GM23338 (cell line): ENCODE results near the gene TLNRD1.

Experiments
- CREB1 ChIP-seq: fragments of 250-450 bp; sonication (Bioruptor Pico); IDR thresholded peaks from 2 replicates; pipeline ENCODE4 v1.5.0; 2020; ENCODE audit warnings: low read depth, mild to moderate bottlenecking, moderate library complexity
- EZH2 ChIP-seq: fragments of 200-600 bp; sonication (generic); IDR thresholded peaks from one replicate; pipeline ENCODE4 v1.8.0; 2017; ENCODE audit warnings: antibody characterized with exemption, mild to moderate bottlenecking, low read depth; ENCODE audit not compliant: unreplicated experiment
- EZH2phosphoT487 ChIP-seq: fragments of 200-600 bp; sonication (generic); IDR thresholded peaks from one replicate; pipeline ENCODE4 v1.8.1; 2018; ENCODE audit warnings: antibody characterized with exemption; ENCODE audit not compliant: unreplicated experiment
- JUNB ChIP-seq: IDR thresholded peaks from one replicate; pipeline ENCODE4 v1.6.1; 2016; ENCODE audit warnings: antibody characterized with exemption; ENCODE audit not compliant: unreplicated experiment
- NANOG ChIP-seq: IDR thresholded peaks from 2 replicates; pipeline ENCODE4 v1.6.1; 2016; ENCODE audit warnings: antibody characterized with exemption, borderline replicate concordance
- POLR2AphosphoS5 ChIP-seq: IDR thresholded peaks from 2 replicates; pipeline ENCODE4 v1.6.1; 2016; ENCODE audit warnings: antibody characterized with exemption, low read depth
- STAT1 ChIP-seq: IDR thresholded peaks from one replicate; pipeline ENCODE4 v1.6.1; 2016; ENCODE audit warnings: antibody characterized with exemption; ENCODE audit not compliant: unreplicated experiment
- ZNF114 ChIP-seq: fragments of 250-450 bp; sonication (Bioruptor Pico); IDR thresholded peaks from 2 replicates; pipeline ENCODE4 v1.5.0; 2020; ENCODE audit warnings: mild to moderate bottlenecking, moderate library complexity
- ZNF331 ChIP-seq: fragments of 250-450 bp; sonication (Bioruptor Pico); IDR thresholded peaks from 2 replicates; pipeline ENCODE4 v1.5.0; 2020; ENCODE audit warnings: low read depth, mild to moderate bottlenecking, moderate library complexity
- TF ChIP-seq, protein P1 (sequence below), 2 experiments: fragments of 200-600 bp in 1 of 2; sonication (generic) in 1 of 2; conservative IDR thresholded peaks; 2 replicates each; pipeline versions ENCODE4 v1.5.1 to v1.6.1; 2016 to 2017; ENCODE audit warnings: antibody characterized with exemption in 2 of 2, low read depth in 2 of 2, mild to moderate bottlenecking in 2 of 2, moderate library complexity in 1 of 2
- TF ChIP-seq, protein P2 (sequence below): IDR thresholded peaks from one replicate; pipeline ENCODE4 v1.6.1; 2018; ENCODE audit warnings: antibody characterized with exemption; ENCODE audit not compliant: unreplicated experiment
- TF ChIP-seq, protein P3 (sequence below): IDR thresholded peaks from 2 replicates; pipeline ENCODE4 v1.6.1; 2016; ENCODE audit warnings: antibody characterized with exemption
- TF ChIP-seq, protein P4 (sequence below): fragments of 250-450 bp; sonication (Bioruptor Pico); IDR thresholded peaks from 2 replicates; pipeline ENCODE4 v1.5.0; 2020; ENCODE audit warnings: mild to moderate bottlenecking, moderate library complexity

DNA sequence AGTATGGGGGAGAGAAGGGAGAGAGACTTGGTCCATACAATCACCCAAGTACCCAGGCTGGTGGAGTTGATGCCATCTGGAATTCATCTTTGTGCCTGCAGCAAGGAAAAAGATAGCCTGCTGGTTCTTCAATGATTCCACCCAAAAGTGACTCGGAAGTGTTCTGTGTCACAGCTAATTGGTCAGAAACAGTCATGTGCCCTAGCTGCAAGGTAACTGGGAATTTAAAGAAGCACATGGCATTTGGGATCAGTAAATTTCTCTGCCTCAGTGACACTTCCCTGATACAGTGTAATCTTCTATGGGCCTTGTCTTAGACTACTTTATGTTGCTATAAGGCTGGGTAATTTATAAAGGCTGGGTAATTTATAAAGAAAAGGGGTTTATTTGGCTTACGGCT, 17.5 kb downstream of the TLNRD1 start:
- TF ChIP-seq, protein P1, sequence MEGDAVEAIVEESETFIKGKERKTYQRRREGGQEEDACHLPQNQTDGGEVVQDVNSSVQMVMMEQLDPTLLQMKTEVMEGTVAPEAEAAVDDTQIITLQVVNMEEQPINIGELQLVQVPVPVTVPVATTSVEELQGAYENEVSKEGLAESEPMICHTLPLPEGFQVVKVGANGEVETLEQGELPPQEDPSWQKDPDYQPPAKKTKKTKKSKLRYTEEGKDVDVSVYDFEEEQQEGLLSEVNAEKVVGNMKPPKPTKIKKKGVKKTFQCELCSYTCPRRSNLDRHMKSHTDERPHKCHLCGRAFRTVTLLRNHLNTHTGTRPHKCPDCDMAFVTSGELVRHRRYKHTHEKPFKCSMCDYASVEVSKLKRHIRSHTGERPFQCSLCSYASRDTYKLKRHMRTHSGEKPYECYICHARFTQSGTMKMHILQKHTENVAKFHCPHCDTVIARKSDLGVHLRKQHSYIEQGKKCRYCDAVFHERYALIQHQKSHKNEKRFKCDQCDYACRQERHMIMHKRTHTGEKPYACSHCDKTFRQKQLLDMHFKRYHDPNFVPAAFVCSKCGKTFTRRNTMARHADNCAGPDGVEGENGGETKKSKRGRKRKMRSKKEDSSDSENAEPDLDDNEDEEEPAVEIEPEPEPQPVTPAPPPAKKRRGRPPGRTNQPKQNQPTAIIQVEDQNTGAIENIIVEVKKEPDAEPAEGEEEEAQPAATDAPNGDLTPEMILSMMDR (conservative IDR thresholded peaks at IDR 0.05; ENCODE audit: low read depth in 2 of 2) = no peak
- TF ChIP-seq, protein P2, sequence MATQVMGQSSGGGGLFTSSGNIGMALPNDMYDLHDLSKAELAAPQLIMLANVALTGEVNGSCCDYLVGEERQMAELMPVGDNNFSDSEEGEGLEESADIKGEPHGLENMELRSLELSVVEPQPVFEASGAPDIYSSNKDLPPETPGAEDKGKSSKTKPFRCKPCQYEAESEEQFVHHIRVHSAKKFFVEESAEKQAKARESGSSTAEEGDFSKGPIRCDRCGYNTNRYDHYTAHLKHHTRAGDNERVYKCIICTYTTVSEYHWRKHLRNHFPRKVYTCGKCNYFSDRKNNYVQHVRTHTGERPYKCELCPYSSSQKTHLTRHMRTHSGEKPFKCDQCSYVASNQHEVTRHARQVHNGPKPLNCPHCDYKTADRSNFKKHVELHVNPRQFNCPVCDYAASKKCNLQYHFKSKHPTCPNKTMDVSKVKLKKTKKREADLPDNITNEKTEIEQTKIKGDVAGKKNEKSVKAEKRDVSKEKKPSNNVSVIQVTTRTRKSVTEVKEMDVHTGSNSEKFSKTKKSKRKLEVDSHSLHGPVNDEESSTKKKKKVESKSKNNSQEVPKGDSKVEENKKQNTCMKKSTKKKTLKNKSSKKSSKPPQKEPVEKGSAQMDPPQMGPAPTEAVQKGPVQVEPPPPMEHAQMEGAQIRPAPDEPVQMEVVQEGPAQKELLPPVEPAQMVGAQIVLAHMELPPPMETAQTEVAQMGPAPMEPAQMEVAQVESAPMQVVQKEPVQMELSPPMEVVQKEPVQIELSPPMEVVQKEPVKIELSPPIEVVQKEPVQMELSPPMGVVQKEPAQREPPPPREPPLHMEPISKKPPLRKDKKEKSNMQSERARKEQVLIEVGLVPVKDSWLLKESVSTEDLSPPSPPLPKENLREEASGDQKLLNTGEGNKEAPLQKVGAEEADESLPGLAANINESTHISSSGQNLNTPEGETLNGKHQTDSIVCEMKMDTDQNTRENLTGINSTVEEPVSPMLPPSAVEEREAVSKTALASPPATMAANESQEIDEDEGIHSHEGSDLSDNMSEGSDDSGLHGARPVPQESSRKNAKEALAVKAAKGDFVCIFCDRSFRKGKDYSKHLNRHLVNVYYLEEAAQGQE = no peak
- no peak for TF ChIP-seq EZH2
- no peak for TF ChIP-seq POLR2AphosphoS5
- TF ChIP-seq EZH2phosphoT487 = no peak
- TF ChIP-seq ZNF331 (CRISPR knock-in tag) = no peak
- no peak for TF ChIP-seq CREB1 (CRISPR knock-in tag)
- TF ChIP-seq JUNB = no peak
- TF ChIP-seq, protein P3, sequence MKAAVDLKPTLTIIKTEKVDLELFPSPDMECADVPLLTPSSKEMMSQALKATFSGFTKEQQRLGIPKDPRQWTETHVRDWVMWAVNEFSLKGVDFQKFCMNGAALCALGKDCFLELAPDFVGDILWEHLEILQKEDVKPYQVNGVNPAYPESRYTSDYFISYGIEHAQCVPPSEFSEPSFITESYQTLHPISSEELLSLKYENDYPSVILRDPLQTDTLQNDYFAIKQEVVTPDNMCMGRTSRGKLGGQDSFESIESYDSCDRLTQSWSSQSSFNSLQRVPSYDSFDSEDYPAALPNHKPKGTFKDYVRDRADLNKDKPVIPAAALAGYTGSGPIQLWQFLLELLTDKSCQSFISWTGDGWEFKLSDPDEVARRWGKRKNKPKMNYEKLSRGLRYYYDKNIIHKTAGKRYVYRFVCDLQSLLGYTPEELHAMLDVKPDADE = no peak
- TF ChIP-seq NANOG = no peak
- TF ChIP-seq STAT1 = no peak
- TF ChIP-seq, protein P4, sequence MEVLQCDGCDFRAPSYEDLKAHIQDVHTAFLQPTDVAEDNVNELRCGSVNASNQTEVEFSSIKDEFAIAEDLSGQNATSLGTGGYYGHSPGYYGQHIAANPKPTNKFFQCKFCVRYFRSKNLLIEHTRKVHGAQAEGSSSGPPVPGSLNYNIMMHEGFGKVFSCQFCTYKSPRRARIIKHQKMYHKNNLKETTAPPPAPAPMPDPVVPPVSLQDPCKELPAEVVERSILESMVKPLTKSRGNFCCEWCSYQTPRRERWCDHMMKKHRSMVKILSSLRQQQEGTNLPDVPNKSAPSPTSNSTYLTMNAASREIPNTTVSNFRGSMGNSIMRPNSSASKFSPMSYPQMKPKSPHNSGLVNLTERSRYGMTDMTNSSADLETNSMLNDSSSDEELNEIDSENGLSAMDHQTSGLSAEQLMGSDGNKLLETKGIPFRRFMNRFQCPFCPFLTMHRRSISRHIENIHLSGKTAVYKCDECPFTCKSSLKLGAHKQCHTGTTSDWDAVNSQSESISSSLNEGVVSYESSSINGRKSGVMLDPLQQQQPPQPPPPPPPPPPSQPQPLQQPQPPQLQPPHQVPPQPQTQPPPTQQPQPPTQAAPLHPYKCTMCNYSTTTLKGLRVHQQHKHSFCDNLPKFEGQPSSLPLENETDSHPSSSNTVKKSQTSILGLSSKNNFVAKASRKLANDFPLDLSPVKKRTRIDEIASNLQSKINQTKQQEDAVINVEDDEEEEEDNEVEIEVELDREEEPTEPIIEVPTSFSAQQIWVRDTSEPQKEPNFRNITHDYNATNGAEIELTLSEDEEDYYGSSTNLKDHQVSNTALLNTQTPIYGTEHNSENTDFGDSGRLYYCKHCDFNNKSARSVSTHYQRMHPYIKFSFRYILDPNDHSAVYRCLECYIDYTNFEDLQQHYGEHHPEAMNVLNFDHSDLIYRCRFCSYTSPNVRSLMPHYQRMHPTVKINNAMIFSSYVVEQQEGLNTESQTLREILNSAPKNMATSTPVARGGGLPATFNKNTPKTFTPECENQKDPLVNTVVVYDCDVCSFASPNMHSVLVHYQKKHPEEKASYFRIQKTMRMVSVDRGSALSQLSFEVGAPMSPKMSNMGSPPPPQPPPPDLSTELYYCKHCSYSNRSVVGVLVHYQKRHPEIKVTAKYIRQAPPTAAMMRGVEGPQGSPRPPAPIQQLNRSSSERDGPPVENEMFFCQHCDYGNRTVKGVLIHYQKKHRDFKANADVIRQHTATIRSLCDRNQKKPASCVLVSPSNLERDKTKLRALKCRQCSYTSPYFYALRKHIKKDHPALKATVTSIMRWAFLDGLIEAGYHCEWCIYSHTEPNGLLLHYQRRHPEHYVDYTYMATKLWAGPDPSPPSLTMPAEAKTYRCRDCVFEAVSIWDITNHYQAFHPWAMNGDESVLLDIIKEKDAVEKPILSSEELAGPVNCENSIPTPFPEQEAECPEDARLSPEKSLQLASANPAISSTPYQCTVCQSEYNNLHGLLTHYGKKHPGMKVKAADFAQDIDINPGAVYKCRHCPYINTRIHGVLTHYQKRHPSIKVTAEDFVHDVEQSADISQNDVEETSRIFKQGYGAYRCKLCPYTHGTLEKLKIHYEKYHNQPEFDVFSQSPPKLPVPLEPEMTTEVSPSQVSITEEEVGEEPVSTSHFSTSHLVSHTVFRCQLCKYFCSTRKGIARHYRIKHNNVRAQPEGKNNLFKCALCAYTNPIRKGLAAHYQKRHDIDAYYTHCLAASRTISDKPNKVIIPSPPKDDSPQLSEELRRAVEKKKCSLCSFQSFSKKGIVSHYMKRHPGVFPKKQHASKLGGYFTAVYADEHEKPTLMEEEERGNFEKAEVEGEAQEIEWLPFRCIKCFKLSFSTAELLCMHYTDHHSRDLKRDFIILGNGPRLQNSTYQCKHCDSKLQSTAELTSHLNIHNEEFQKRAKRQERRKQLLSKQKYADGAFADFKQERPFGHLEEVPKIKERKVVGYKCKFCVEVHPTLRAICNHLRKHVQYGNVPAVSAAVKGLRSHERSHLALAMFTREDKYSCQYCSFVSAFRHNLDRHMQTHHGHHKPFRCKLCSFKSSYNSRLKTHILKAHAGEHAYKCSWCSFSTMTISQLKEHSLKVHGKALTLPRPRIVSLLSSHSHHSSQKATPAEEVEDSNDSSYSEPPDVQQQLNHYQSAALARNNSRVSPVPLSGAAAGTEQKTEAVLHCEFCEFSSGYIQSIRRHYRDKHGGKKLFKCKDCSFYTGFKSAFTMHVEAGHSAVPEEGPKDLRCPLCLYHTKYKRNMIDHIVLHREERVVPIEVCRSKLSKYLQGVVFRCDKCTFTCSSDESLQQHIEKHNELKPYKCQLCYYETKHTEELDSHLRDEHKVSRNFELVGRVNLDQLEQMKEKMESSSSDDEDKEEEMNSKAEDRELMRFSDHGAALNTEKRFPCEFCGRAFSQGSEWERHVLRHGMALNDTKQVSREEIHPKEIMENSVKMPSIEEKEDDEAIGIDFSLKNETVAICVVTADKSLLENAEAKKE (CRISPR knock-in tag) = no peak
- TF ChIP-seq ZNF114 (CRISPR knock-in tag) = no peak
